Heart left ventricle (tissue), 16 donors: ENCODE results near the gene TTBK2. TPM values are rescaled to one million over a fixed set of nuclear protein-coding genes. Genes with fewer than 3 reads are reported as not detected.

Source experiments
- ATAC-seq, 4 donors: fragments of 200-7000 bp; cut with Tn5 transposase; one replicate each; pipeline ENCODE4 v1.9.1; 2020 to 2022; ENCODE audit warnings: moderate library complexity in 4 of 4, mild to moderate bottlenecking in 3 of 4, moderate number of reproducible peaks in 1 of 4
- DNase-seq, 5 donors: peaks; one replicate each; pipeline ENCODE4 v3.0.0-alpha.2; 2020
- H3K27ac ChIP-seq, 12 donors: fragments of 200-600 bp; sonication (generic) in 4 of 12; one replicate each; pipeline versions ENCODE4 v1.5.0 to v1.8.0; 2016 to 2022; ENCODE audit warnings: mild to moderate bottlenecking in 2 of 12
- H3K27me3 ChIP-seq, 9 donors: fragments of 200-600 bp; sonication (generic) in 2 of 9; one replicate each; pipeline versions ENCODE4 v1.5.1 to v1.8.0; 2016 to 2022; ENCODE audit warnings: mild to moderate bottlenecking in 3 of 9
- H3K36me3 ChIP-seq, 9 donors: fragments of 200-600 bp; sonication (generic) in 2 of 9; one replicate each; pipeline versions ENCODE4 v1.5.0 to v1.8.0; 2018 to 2022; ENCODE audit warnings: mild to moderate bottlenecking in 2 of 9
- H3K4me1 ChIP-seq, 12 donors: fragments of 200-600 bp; sonication (generic) in 4 of 12; one replicate each; pipeline versions ENCODE4 v1.5.0 to v1.8.0; 2016 to 2022; ENCODE audit warnings: mild to moderate bottlenecking in 3 of 12
- H3K4me3 ChIP-seq, 12 donors: fragments of 200-600 bp; sonication (generic) in 4 of 12; one replicate each; pipeline versions ENCODE4 v1.5.0 to v1.8.0; 2017 to 2022; ENCODE audit warnings: mild to moderate bottlenecking in 9 of 12, moderate library complexity in 4 of 12
- H3K9me3 ChIP-seq, 12 donors: fragments of 200-600 bp; sonication (generic) in 4 of 12; one replicate each; pipeline versions ENCODE4 v1.5.0 to v1.8.0; 2016 to 2022; ENCODE audit warnings: mild to moderate bottlenecking in 1 of 12
- POLR2A ChIP-seq, 2 donors: fragments of 450-650 bp; IDR thresholded peaks; one replicate each; pipeline ENCODE4 v1.6.1; 2017; ENCODE audit warnings: antibody characterized with exemption in 2 of 2, mild to moderate bottlenecking in 2 of 2, moderate library complexity in 2 of 2
- WGBS, 4 donors: extraction: QIAGEN DNeasy Blood & Tissue Kit in 2 of 4; methylation state at CpG; one replicate each; pipeline versions ENCODE4 v1.1.5 to v1.1.7; 2013 to 2018; 5-methylcytosine and 5-hydroxymethylcytosine counted together
- intact Hi-C, 10 donors: fragments of 100-400 bp; cut with DNase I; formaldehyde crosslinking; loops; one replicate each; pipeline versions ENCODE4 v1.11.1 to v1.14.2; 2022
- polyA plus RNA-seq, 2 donors: library from polyadenylated mRNA; stranded (reverse); fragments of 200-250 nt; gene quantifications; one replicate each; pipeline ENCODE4 v1.2.3, GENCODE V29; 2013
- total RNA-seq, 9 donors: library from RNA; depleted of rRNA in 2 of 9; stranded (reverse); fragments of >200 nt in 2 of 9; fragmentation: NEBNext Ultra II Directional in 3 of 9; extraction: Animal tissue kit (Norgen Biotek cat#: 25700) in 3 of 9; gene quantifications; one replicate each; pipeline versions ENCODE4 v1.1.0 to v1.2.4, GENCODE V29; 2016 to 2023
- TF ChIP-seq, protein P1 (sequence below), 12 donors: fragments of 200-600 bp; sonication (generic) in 4 of 12; IDR thresholded peaks; one replicate each; pipeline versions ENCODE4 v1.5.0 to v1.8.0; 2018 to 2022; ENCODE audit warnings: antibody characterized with exemption in 12 of 12, mild to moderate bottlenecking in 5 of 12
- donor health status: ischemic (EF 13 %, LVEDD 7.1; RV severe dilation, severe dysfunction).
- donor health status: healthy with polysubstance abuse.
- donor health status: DM: no; HTN: yes; CAD: no.
- donor health status: DM: no; HTN: no; CAD: no.
- donor health status: ischemic (EF 25% LVEDD 6.9; RV normal size, moderate dysfunction).
- donor health status: ischemic (EF 25% LVEDD 5.7; RV mildly dilated, moderate dysfunction).
- donor health status: healthy.
- donor health status: DM: yes; HTN: yes; CAD: no.
- donor health status: ischemic (EF 35%, LVEDD 5.7; RV mildly dilated, moderate dysfunction).
- donor health status: nonischemic (EF 11% LVEDD 7.7; RV severe dilation, severe dysfunction).
- donor health status: DM: yes; HTN: yes; CAD: no.
- donor health status: PGD.
- donor health status: ischemic (EF 29% LVEDD 5.4; RV normal size, mild dysfunction).
- donor health status: nonischemic (EF 23%, LVEDD 6.1; RV moderate dilation, normal function).

TTBK2 gene
- total and polyA plus RNA-seq, 11 donors, result 4.9 to 27.9 (median 19.1) TPM

GRCh38 chr15:42919799-42920518, 619 bp downstream of the TTBK2 start:
- TF ChIP-seq, protein P1, sequence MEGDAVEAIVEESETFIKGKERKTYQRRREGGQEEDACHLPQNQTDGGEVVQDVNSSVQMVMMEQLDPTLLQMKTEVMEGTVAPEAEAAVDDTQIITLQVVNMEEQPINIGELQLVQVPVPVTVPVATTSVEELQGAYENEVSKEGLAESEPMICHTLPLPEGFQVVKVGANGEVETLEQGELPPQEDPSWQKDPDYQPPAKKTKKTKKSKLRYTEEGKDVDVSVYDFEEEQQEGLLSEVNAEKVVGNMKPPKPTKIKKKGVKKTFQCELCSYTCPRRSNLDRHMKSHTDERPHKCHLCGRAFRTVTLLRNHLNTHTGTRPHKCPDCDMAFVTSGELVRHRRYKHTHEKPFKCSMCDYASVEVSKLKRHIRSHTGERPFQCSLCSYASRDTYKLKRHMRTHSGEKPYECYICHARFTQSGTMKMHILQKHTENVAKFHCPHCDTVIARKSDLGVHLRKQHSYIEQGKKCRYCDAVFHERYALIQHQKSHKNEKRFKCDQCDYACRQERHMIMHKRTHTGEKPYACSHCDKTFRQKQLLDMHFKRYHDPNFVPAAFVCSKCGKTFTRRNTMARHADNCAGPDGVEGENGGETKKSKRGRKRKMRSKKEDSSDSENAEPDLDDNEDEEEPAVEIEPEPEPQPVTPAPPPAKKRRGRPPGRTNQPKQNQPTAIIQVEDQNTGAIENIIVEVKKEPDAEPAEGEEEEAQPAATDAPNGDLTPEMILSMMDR (IDR thresholded peaks at IDR 0.05), result no peak
- TF ChIP-seq POLR2A (IDR thresholded peaks at IDR 0.05), result no peak
- H3K9me3 ChIP-seq, result no peaks in the 10 kb centered on the region
- DNase-seq, result peak in 1 of 5 donors; percentile 41
- no peaks in the 10 kb centered on the region for H3K36me3 ChIP-seq
- H3K27me3 ChIP-seq, result no peaks in the 10 kb centered on the region
- intact Hi-C loops, result loop anchor here in 9 of 10 donors (2.0 to 10.0 kb wide), 6 partner anchors 55 to 648 kb away; partner anchors contain the start of genes CDAN1 (in 8 of the 9), GANC (in 1 of the 9) and TMEM87A (in 1 of the 9)
- ATAC-seq, result peak in 3 of 4 donors; percentile 0 to 2 (median 1)
- WGBS, 4 donors, result 0 to 1% (median 0%) methylated on average over 26 to 40 of the region's 40 CpGs
- H3K4me3 ChIP-seq, result peak overlapping the region; percentile 67 to 98 (median 94)
- peak overlapping the region; percentile 69 to 93 (median 90) for H3K27ac ChIP-seq
- H3K4me1 ChIP-seq, result peaks cover 0 to 48% (median 18%) of the 10 kb centered on the region in 12 donors

DNA sequence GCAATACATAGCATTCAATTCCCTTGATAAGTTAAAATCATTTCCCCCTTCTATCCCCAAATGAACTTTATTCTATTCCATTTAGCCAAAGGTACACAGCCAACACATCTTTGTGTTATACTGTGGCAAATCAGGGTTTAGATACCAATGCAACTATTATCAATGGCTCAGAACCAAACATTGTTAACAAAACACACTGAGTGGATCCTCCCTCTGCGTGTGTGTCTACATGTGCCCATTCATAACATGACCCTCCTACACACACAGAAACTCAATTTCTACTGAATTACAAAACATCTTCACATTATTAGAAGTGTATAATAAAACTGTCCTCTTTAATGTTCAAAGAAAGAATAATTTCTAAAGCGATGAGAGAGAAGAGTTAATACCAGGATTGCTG, 1.3 kb downstream of the TTBK2 start:
- Histone ChIP-seq H3K27ac (peak overlapping the region in 7 of 12 donors; percentile 86 to 93 (median 90)), H3K4me1 (peaks cover 0 to 55% (median 18%) of the 10 kb centered on the region in 12 donors), H3K4me3 (peak overlapping the region in 10 of 12 donors; percentile 67 to 98 (median 94)), H3K36me3 (no peaks in the 10 kb centered on the region), H3K27me3 (no peaks in the 10 kb centered on the region), H3K9me3 (no peaks in the 10 kb centered on the region)
- ATAC-seq (no peak), DNase-seq (no peak)
- TF ChIP-seq, protein P1 (IDR thresholded peaks at IDR 0.05), result no peak
- TF ChIP-seq POLR2A (IDR thresholded peaks at IDR 0.05), result no peak
- intact Hi-C loops, result loop anchor here in 1 of 10 donors (10.0 kb wide), 1 partner anchor 55 kb away; no protein-coding TSS in a partner anchor
- WGBS, 4 donors, result 39 to 46% (median 41%) methylated on average over 2 of the region's 2 CpGs

GRCh38 chr15:42918047-42918446, 2.5 kb downstream of the TTBK2 start:
- Histone ChIP-seq H3K4me3 (no peak overlapping the region), H3K9me3 (no peaks in the 10 kb centered on the region), H3K4me1 (peaks cover 0 to 59% (median 18%) of the 10 kb centered on the region in 12 donors), H3K36me3 (no peaks in the 10 kb centered on the region), H3K27ac (no peak overlapping the region), H3K27me3 (no peaks in the 10 kb centered on the region)
- ATAC-seq (no peak), DNase-seq (no peak)
- 91 to 94% (median 93%) methylated on average over 5 of the region's 5 CpGs for WGBS, 4 donors
- intact Hi-C loops, result loop anchor here in 1 of 10 donors (10.0 kb wide), 1 partner anchor 53 kb away; no protein-coding TSS in a partner anchor
- TF ChIP-seq, protein P1 (IDR thresholded peaks at IDR 0.05), result no peak
- no peak for TF ChIP-seq POLR2A (IDR thresholded peaks at IDR 0.05)

DNA sequence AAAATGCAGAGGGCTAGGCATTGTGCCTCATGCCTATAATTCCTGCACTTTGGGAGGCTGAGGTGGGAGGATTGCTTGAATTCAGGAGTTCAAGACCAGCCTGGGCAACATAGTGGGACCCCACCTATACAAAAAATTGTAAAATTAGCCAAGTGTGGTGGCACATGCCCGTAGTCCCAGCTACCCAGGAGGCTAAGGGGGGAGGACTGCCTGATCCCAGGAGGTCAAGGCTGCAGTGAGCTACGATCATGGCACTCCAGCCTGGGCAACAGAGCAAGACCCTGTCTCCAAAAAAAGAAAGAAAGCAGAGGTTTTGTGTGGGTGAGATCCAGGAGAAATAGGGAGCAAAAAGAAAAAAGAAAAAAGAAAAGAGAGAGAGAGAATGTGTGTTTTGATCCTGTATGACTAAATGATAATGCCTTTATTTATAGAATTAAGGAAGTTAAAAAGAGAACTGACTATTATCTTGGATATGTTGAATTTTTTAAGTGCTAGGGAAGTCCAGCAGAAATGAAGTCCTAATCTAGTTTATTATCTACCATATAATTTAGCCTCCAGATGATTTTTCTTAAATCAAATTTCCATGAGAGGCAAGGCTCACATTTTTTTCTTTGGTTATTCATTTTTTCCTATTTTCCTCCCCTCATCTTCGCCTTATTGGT, 4.8 kb downstream of the TTBK2 start:
- Histone ChIP-seq H3K27ac (peak overlapping the region in 1 of 12 donors; percentile 24), H3K9me3 (no peaks in the 10 kb centered on the region), H3K4me3 (no peak overlapping the region), H3K27me3 (no peaks in the 10 kb centered on the region), H3K36me3 (no peaks in the 10 kb centered on the region), H3K4me1 (peaks cover 0 to 50% (median 15%) of the 10 kb centered on the region in 12 donors)
- TF ChIP-seq, protein P1 (IDR thresholded peaks at IDR 0.05), result no peak
- no peak for TF ChIP-seq POLR2A (IDR thresholded peaks at IDR 0.05)
- no peak for DNase-seq
- no peak for ATAC-seq
- intact Hi-C loops, result loop anchor here in 1 of 10 donors (10.0 kb wide), 1 partner anchor 51 kb away; no protein-coding TSS in a partner anchor
- WGBS, 4 donors, result 93 to 97% (median 94%) methylated on average over 3 of the region's 3 CpGs
